HG03139 (cell line): ENCODE results near the gene B4GAT1.
"Not testable (repeated sequence)": the region's sequence is repeated elsewhere in the genome, so short reads cannot be mapped to it uniquely, and the experiment has no call there.

Experiments used
- ATAC-seq: cut with Tn5 transposase; IDR thresholded peaks from one replicate; pipeline ENCODE4 v1.9.1; 2021; ENCODE audit not compliant: unreplicated experiment

B4GAT1 gene

GRCh38 chr11:66326261-66327111, 20.9 kb downstream of the B4GAT1 start:
- no peak for ATAC-seq

GRCh38 chr11:66325263-66325671, 22.2 kb downstream of the B4GAT1 start:
- ATAC-seq, result no peak

GRCh38 chr11:66324664-66325063, 22.8 kb downstream of the B4GAT1 start:
- no peak for ATAC-seq

GRCh38 chr11:66323684-66324083, 23.7 kb downstream of the B4GAT1 start:
- no peak for ATAC-seq

- no peak for ATAC-seq
Observed at GRCh38 chr11:66322732-66323427, 24.5 kb downstream of the B4GAT1 start.

GRCh38 chr11:66321606-66322005, 25.8 kb downstream of the B4GAT1 start:
- ATAC-seq, result no peak

- not testable (repeated sequence) for ATAC-seq
Observed at GRCh38 chr11:66320748-66321147, 26.7 kb downstream of the B4GAT1 start.

- ATAC-seq, result not testable (repeated sequence)
Observed at GRCh38 chr11:66320289-66320688, 27.1 kb downstream of the B4GAT1 start.

GRCh38 chr11:66318600-66318970, 28.8 kb downstream of the B4GAT1 start:
- ATAC-seq, result no peak

GRCh38 chr11:66317723-66318599, 29.5 kb downstream of the B4GAT1 start:
- no peak for ATAC-seq

GRCh38 chr11:66317322-66317722, 30.1 kb downstream of the B4GAT1 start:
- no peak for ATAC-seq

- ATAC-seq, result no peak
Observed at GRCh38 chr11:66316849-66317251, 30.6 kb downstream of the B4GAT1 start, which contains the start of gene CD248. Gene CD248, minus strand, starts transcription at chr11:66317044. Its CDS starts 17 bp downstream, at chr11:66317027.

GRCh38 chr11:66315921-66316811, 31.3 kb downstream of the B4GAT1 start:
- no peak for ATAC-seq

- no peak for ATAC-seq
Observed at GRCh38 chr11:66315498-66315885, 31.9 kb downstream of the B4GAT1 start.

- no peak for ATAC-seq
Observed at GRCh38 chr11:66314561-66315497, 32.6 kb downstream of the B4GAT1 start.

GRCh38 chr11:66314186-66314501, 33.3 kb downstream of the B4GAT1 start:
- ATAC-seq, result no peak

GRCh38 chr11:66313321-66314185, 33.9 kb downstream of the B4GAT1 start:
- no peak for ATAC-seq

GRCh38 chr11:66312549-66313320, 34.7 kb downstream of the B4GAT1 start:
- peak; percentile 59 for ATAC-seq
